Endometrial microvascular endothelial cells (primary cell): ENCODE measurements around the gene THSD4. TPM values are rescaled to one million over a fixed set of nuclear protein-coding genes. Genes with fewer than 3 reads are reported as not detected.

Source experiments
- in situ Hi-C: cut with HindIII; loops from 2 replicates; pipeline ENCODE4 v1.10.0; 2017; ENCODE audit warnings: low sequenced_read_pairs, low pct_unique_long_range_greater_than_20kb; ENCODE audit errors: inconsistent ontology term
- total RNA-seq: library from RNA; depleted of rRNA; stranded (reverse); fragments of >200 nt; gene quantifications from one replicate; pipeline ENCODE4 v1.2.3, GENCODE V29; 2015; ENCODE audit errors: inconsistent ontology term

Gene THSD4
- 45.7 TPM for total RNA-seq

- in situ Hi-C loops: loop anchor here (25.0 kb wide), 1 partner anchor 322 kb away; no protein-coding TSS in a partner anchor
Observed at GRCh38 chr15:71114887-71115566, at the start of gene THSD4. TSS of gene THSD4 (plus strand) at chr15:71115471.

GRCh38 chr15:71066983-71067382, 48.3 kb upstream of the THSD4 start:
- in situ Hi-C loops: no loop called here

- in situ Hi-C loops: no loop called here
Observed at GRCh38 chr15:71069693-71070092, 45.6 kb upstream of the THSD4 start.

GRCh38 chr15:71071529-71071928, 43.7 kb upstream of the THSD4 start:
- in situ Hi-C loops: no loop called here

- in situ Hi-C loops: no loop called here
Observed at GRCh38 chr15:71072423-71072822, 42.8 kb upstream of the THSD4 start.

GRCh38 chr15:71078506-71079207, 36.6 kb upstream of the THSD4 start:
- in situ Hi-C loops: no loop called here

DNA sequence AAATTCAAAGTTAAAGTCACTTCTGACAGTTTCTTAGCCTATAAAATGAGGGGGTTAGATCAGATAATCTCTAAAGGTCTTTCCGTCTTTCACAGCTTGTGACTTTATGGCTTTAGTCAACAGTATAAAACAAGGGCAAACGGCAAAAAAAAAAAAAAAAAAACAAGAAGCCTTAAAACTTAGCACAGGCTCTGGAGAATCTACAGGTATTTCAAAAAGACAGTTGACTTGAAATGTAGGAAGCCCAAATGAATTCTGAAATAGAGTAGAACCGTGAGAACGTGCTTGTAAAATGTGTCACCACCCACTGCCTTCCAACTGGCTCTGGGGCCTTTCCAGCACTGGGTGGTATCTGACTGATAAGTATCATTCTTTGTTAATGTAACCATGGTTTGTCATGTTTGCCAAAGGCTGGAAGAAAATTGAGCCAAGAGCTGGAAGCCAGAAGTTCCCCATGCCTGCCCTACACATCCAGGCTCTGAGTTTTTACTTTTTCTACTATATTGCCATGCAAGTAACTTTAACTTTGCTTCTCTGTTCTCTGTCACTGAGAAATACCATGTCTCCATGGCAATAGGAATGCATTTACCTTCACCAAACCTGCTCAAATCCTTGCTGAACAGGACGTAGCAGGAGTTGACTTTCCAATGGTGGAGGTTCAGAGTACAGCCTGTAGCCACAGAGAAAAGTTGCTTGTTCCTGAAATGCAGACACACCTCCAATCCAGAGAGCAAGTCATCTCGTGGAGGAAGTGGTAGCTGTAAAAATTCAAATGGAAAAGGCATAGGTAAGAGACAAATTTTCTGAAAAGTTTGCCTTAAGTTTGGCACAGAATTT, 35.8 kb upstream of the THSD4 start:
- in situ Hi-C loops: no loop called here

DNA sequence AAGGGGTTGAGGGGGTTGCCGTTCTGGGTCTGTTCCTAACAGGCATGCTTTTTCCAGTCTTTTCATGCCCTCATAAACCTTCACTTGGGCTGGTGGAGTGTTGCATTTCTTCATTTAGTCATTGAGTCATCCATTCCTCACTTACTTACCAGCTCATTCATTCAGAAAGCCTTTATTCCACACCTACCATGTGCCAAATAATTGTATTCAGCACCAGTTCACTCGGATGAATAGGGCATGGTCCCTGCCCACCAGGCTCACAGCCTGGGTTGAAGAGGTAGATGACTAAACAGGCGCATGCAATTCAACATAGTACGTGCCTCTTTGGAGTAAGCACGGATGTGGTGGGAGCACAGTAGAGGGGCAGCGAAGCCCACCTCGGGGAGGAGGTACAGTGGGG, 35.1 kb upstream of the THSD4 start:
- in situ Hi-C loops: no loop called here

DNA sequence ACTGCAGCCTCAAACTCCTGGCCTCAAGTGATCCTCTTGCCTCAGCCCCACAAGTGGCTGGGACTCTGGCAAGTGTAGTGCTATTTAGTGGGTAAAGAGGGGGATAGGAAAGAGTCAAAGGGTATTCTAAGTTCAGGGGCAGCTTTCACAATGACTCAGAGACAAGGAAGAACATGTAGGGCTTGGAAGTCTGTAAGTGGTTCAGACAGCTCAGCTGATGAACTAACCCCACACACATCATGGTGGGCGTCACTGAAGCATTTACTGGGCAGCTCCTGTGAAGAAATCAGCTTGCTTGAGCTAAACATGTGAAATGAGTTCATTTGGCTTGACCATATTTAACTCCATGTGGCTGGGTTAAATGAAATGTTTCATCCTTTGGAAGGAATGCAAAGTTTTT, 34.6 kb upstream of the THSD4 start:
- in situ Hi-C loops: no loop called here

- in situ Hi-C loops: no loop called here
Observed at GRCh38 chr15:71082803-71083202, 32.5 kb upstream of the THSD4 start.

GRCh38 chr15:71083349-71083748, 31.9 kb upstream of the THSD4 start:
- in situ Hi-C loops: no loop called here

DNA sequence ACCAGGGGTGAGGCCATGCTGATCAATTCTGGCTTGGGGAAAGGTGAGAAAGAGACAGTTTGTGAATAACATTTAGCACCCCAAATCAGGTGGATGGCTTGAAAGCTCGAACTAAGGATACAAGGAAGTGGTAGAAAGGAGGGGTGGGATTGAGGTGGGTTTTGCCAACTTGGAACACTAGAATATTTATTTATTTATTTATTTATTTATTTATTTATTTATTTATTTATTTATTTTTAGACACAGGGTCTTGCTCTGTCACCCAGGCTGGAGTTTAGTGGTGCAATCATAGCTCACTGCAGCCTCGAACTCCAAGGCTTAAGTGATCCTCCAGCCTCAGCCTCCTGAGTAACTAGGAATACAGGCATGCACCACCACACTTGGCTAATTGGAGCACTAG, 31.0 kb upstream of the THSD4 start:
- in situ Hi-C loops: no loop called here

- in situ Hi-C loops: no loop called here
Observed at GRCh38 chr15:71085809-71086208, 29.5 kb upstream of the THSD4 start.

DNA sequence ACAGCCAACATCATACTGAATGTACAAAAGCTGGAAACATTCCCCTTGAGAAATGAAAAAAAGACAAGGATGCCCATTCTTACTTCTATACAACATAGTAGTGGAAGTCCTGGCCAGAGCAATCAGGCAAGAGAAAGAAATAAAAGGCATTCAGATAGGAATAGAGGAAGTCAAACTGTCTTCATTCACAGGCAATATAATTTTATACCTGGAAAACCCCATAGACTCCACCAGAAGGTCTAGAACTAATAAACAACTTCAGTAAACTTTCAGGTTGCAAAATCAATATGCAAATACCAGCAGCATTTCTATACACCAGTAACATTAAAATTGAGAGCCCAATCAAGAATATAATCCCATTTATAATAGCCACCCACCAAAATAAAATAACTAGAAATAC, 27.1 kb upstream of the THSD4 start:
- in situ Hi-C loops: no loop called here

- in situ Hi-C loops: no loop called here
Observed at GRCh38 chr15:71088683-71089082, 26.6 kb upstream of the THSD4 start.

GRCh38 chr15:71089801-71090200, 25.5 kb upstream of the THSD4 start:
- in situ Hi-C loops: no loop called here

DNA sequence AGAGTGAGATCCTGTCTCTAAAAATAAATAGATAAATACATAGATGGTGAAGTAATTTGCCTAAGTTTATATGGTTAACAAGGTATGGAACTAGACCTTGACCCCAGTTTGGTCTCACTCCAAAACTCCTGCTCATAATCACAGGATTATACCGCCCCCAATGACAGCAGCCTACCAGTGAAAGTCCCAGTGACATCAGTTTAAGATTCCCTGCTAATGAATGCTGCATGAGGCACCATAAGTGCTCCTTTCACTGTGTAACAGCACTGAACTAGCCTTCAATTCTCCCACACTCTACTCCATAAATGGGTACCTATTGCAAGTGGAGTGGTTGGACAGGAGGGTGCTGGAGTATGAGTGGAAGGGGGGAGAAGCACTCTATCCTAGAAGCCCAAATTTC, 23.7 kb upstream of the THSD4 start:
- in situ Hi-C loops: no loop called here

DNA sequence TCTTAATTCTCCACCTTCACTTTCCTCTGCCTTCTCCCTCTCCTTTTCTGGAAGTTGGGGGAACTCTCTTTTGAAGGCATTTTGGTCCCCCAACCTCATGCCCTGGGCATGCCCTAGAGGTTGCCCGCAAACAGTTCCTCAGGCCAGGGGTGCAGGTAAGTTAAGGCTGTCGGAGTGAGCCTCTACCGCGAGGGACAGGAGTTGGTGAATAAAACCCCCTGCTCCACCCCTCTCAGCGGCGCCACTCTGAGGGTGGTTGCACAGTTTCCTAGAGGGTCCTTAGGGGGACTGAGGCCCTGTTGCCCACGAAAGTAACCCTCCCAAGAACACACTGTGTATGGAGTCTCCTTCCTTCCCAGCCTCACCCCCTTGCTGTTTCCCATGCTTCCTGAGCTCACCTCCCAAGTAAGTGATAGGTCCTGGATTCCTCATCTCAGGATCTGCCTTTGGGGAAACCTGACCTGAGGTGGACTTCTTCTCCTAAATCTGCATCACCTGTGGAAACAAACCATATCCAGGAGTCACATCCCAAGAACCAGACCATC, 23.1 kb upstream of the THSD4 start:
- in situ Hi-C loops: no loop called here
